ENCODE results near the gene TFPT.

- TF ChIP-seq CTCF (IDR thresholded peaks at IDR 0.05; ENCODE audit: poor library complexity) (no peak), EZH2 (IDR thresholded peaks at IDR 0.05; ENCODE audit: borderline replicate concordance) (no peak)
Observed at GRCh38 chr19:54109651-54110050, 5.8 kb downstream of the TFPT start.

Data from hepatocyte (in vitro differentiated cells).